Neural cell (in vitro differentiated cells): Measurements from ENCODE around the gene ZCCHC4. TPM values are rescaled to one million over a fixed set of nuclear protein-coding genes. Genes with fewer than 3 reads are reported as not detected.

Experiments
- H2AFZ ChIP-seq: fragments of 200-600, 300-800 bp; sonication (generic), shearing (Covaris generic); 2 replicates; pipeline ENCODE4 v1.6.0; 2014; ENCODE audit warnings: low read depth, mild to moderate bottlenecking, antibody characterized with exemption, low read length, moderate library complexity
- H3F3A ChIP-seq: fragments of 200-600 bp; shearing (Covaris generic); 2 replicates; pipeline ENCODE4 v1.6.1; 2016; ENCODE audit warnings: mild to moderate bottlenecking, moderate library complexity, mixed read lengths, antibody characterized with exemption, low read length; ENCODE audit not compliant: insufficient read depth, poor library complexity, severe bottlenecking
- H3K27ac ChIP-seq: fragments of 200-600, 300-800 bp; sonication (generic), shearing (Covaris generic); 2 replicates; pipeline ENCODE4 v1.5.1; 2014; ENCODE audit warnings: mild to moderate bottlenecking, low read length, moderate library complexity
- H3K27me3 ChIP-seq: fragments of 300-800, 200-600 bp; sonication (generic), shearing (Covaris generic); 2 replicates; pipeline ENCODE4 v1.6.0; 2014; ENCODE audit warnings: mild to moderate bottlenecking, low read depth, low read length, moderate library complexity; ENCODE audit not compliant: insufficient read depth
- H3K36me3 ChIP-seq: fragments of 300-800, 200-600 bp; sonication (generic), shearing (Covaris generic); 2 replicates; pipeline ENCODE4 v1.5.1; 2014; ENCODE audit warnings: mild to moderate bottlenecking, antibody characterized with exemption, low read length, moderate library complexity; ENCODE audit not compliant: insufficient read depth
- H3K4me2 ChIP-seq: fragments of 300-800, 200-600 bp; sonication (generic), shearing (Covaris generic); 2 replicates; pipeline ENCODE4 v1.6.0; 2014; ENCODE audit warnings: mild to moderate bottlenecking, low read length
- H3K4me3 ChIP-seq: fragments of 300-800, 200-600 bp; sonication (generic), shearing (Covaris generic); 2 replicates; pipeline ENCODE4 v1.5.1; 2014; ENCODE audit warnings: mild to moderate bottlenecking, low read length, moderate library complexity
- H3K79me2 ChIP-seq: fragments of 200-600 bp; shearing (Covaris generic); replicated peaks from 2 replicates; pipeline ENCODE4 v1.6.0; 2014; ENCODE audit warnings: mild to moderate bottlenecking, low read length, moderate library complexity; ENCODE audit not compliant: insufficient read depth
- H3K9ac ChIP-seq: fragments of 300-800, 200-600 bp; sonication (generic), shearing (Covaris generic); 2 replicates; pipeline ENCODE4 v1.6.1; 2016; ENCODE audit warnings: mild to moderate bottlenecking, low read length, mixed read lengths
- H3K9me2 ChIP-seq: fragments of 200-600 bp; shearing (Covaris generic); 2 replicates; pipeline ENCODE4 v1.6.1; 2016; ENCODE audit warnings: mild to moderate bottlenecking, low read length, mixed read lengths; ENCODE audit not compliant: insufficient read depth
- H3K9me3 ChIP-seq: fragments of 200-600, 300-800 bp; sonication (generic), shearing (Covaris generic); 2 replicates; pipeline ENCODE4 v1.6.1; 2016; ENCODE audit warnings: mild to moderate bottlenecking, mixed run types, low read length, moderate library complexity, mixed read lengths
- H4K20me1 ChIP-seq: fragments of 200-600 bp; shearing (Covaris generic); 2 replicates; pipeline ENCODE4 v1.6.1; 2016; ENCODE audit warnings: mild to moderate bottlenecking, mixed run types; ENCODE audit not compliant: insufficient read depth
- EP300 ChIP-seq: fragments of 450-650 bp; conservative IDR thresholded peaks from 2 replicates; pipeline ENCODE4 v1.6.1; 2014; ENCODE audit warnings: antibody characterized with exemption, mild to moderate bottlenecking, moderate library complexity; ENCODE audit not compliant: poor library complexity, severe bottlenecking
- EZH2 ChIP-seq: fragments of 200-600, 300-800 bp; shearing (Covaris generic), sonication (generic); IDR thresholded peaks from 2 replicates; pipeline ENCODE4 v1.6.1; 2014; ENCODE audit warnings: antibody characterized with exemption, low read length, borderline replicate concordance, mild to moderate bottlenecking; ENCODE audit not compliant: insufficient read depth, poor library complexity, severe bottlenecking
- MXI1 ChIP-seq: fragments of 450-650 bp; conservative IDR thresholded peaks from 2 replicates; pipeline ENCODE4 v1.6.1; 2014; ENCODE audit warnings: antibody characterized with exemption, mild to moderate bottlenecking; ENCODE audit not compliant: poor library complexity, severe bottlenecking
- POLR2AphosphoS5 ChIP-seq: IDR thresholded peaks from 2 replicates; pipeline ENCODE4 v1.6.1; 2012
- RAD21 ChIP-seq: fragments of 450-650 bp; conservative IDR thresholded peaks from 2 replicates; pipeline ENCODE4 v1.6.1; 2014; ENCODE audit warnings: antibody characterized with exemption, mild to moderate bottlenecking, moderate library complexity
- SMC3 ChIP-seq: fragments of 450-650 bp; conservative IDR thresholded peaks from 2 replicates; pipeline ENCODE4 v1.6.1; 2014; ENCODE audit warnings: antibody characterized with exemption, mild to moderate bottlenecking, moderate library complexity; ENCODE audit not compliant: poor library complexity
- TAF1 ChIP-seq: IDR thresholded peaks from 2 replicates; pipeline ENCODE4 v1.6.1; 2012; ENCODE audit warnings: low read depth
- polyA plus RNA-seq: library from polyadenylated mRNA; depleted of rRNA; stranded (reverse); fragments of >200 nt; gene quantifications from 2 replicates; pipeline ENCODE4 v1.2.3, GENCODE V29; 2014
- TF ChIP-seq, protein P1 (sequence below): IDR thresholded peaks from 2 replicates; pipeline ENCODE4 v1.6.1; 2012; ENCODE audit warnings: borderline replicate concordance
- TF ChIP-seq, protein P2 (sequence below): fragments of 450-650 bp; IDR thresholded peaks from 2 replicates; pipeline ENCODE4 v1.5.1; 2014; ENCODE audit warnings: antibody characterized with exemption, mild to moderate bottlenecking, moderate library complexity; ENCODE audit not compliant: poor library complexity, severe bottlenecking

Gene ZCCHC4
- polyA plus RNA-seq, 1 donor from 2014 or later, result 8.6 TPM

DNA sequence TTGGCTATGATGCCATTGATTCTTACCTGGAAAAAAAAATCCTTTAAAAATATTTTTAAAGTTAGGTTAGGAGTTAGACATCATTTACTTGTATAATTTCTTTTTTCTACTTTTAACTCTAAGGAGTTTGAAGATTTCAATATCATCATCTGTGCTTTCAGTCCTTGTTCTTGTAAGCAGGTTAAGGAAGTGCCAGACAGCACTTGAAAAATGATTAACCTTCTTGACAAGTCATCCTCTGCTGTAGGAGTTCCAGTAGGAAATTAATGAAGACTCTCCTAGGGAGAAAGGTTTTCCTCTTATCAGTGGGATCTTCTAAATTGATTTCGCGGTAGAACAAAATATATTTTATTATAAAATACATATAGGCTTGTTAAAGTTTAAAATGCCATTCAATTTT is 35.4 kb downstream of the ZCCHC4 start:
- Histone ChIP-seq H3K36me3 (no peaks in the 10 kb centered on the region), H4K20me1 (no peaks in the 10 kb centered on the region), H3F3A (no peaks in the 10 kb centered on the region), H2AFZ (no peak overlapping the region), H3K9me2 (no peaks in the 10 kb centered on the region), H3K4me3 (no peak overlapping the region), H3K27ac (no peak overlapping the region), H3K4me2 (no peak overlapping the region), H3K9me3 (no peaks in the 10 kb centered on the region), H3K79me2 (no peaks in the 10 kb centered on the region), H3K9ac (no peak overlapping the region), H3K27me3 (no peaks in the 10 kb centered on the region)
- TF ChIP-seq MXI1 (no peak), RAD21 (no peak), EZH2 (no peak), TAF1 (no peak), EP300 (no peak), SMC3 (no peak), POLR2AphosphoS5 (no peak)
- TF ChIP-seq, protein P1, sequence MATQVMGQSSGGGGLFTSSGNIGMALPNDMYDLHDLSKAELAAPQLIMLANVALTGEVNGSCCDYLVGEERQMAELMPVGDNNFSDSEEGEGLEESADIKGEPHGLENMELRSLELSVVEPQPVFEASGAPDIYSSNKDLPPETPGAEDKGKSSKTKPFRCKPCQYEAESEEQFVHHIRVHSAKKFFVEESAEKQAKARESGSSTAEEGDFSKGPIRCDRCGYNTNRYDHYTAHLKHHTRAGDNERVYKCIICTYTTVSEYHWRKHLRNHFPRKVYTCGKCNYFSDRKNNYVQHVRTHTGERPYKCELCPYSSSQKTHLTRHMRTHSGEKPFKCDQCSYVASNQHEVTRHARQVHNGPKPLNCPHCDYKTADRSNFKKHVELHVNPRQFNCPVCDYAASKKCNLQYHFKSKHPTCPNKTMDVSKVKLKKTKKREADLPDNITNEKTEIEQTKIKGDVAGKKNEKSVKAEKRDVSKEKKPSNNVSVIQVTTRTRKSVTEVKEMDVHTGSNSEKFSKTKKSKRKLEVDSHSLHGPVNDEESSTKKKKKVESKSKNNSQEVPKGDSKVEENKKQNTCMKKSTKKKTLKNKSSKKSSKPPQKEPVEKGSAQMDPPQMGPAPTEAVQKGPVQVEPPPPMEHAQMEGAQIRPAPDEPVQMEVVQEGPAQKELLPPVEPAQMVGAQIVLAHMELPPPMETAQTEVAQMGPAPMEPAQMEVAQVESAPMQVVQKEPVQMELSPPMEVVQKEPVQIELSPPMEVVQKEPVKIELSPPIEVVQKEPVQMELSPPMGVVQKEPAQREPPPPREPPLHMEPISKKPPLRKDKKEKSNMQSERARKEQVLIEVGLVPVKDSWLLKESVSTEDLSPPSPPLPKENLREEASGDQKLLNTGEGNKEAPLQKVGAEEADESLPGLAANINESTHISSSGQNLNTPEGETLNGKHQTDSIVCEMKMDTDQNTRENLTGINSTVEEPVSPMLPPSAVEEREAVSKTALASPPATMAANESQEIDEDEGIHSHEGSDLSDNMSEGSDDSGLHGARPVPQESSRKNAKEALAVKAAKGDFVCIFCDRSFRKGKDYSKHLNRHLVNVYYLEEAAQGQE, result no peak
- TF ChIP-seq, protein P2, sequence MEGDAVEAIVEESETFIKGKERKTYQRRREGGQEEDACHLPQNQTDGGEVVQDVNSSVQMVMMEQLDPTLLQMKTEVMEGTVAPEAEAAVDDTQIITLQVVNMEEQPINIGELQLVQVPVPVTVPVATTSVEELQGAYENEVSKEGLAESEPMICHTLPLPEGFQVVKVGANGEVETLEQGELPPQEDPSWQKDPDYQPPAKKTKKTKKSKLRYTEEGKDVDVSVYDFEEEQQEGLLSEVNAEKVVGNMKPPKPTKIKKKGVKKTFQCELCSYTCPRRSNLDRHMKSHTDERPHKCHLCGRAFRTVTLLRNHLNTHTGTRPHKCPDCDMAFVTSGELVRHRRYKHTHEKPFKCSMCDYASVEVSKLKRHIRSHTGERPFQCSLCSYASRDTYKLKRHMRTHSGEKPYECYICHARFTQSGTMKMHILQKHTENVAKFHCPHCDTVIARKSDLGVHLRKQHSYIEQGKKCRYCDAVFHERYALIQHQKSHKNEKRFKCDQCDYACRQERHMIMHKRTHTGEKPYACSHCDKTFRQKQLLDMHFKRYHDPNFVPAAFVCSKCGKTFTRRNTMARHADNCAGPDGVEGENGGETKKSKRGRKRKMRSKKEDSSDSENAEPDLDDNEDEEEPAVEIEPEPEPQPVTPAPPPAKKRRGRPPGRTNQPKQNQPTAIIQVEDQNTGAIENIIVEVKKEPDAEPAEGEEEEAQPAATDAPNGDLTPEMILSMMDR, result no peak

DNA sequence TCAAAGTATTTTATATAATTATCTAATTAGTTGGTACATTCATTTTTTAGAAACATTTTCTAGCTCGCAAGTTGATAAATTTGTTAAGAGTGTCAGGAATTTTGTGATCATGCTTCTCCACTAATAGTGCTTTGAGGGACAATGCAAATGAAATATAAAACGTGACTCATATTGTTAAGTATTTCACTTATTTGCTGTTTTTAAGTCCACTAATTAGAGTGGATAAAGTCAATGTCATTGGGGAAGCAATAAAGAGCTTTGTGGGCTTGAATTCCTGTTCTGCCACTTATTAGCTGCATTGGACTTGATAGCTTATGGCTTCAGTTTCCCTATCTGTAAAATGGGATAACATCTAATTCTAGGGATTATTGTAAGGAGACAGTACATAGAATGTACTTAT is 38.0 kb downstream of the ZCCHC4 start:
- H3K27ac ChIP-seq, result no peak overlapping the region
- H3K9me3 ChIP-seq, result no peaks in the 10 kb centered on the region
- no peaks in the 10 kb centered on the region for H3K79me2 ChIP-seq
- no peaks in the 10 kb centered on the region for H3F3A ChIP-seq
- H3K27me3 ChIP-seq, result no peaks in the 10 kb centered on the region
- H3K9me2 ChIP-seq, result no peaks in the 10 kb centered on the region
- H3K36me3 ChIP-seq, result no peaks in the 10 kb centered on the region
- no peaks in the 10 kb centered on the region for H4K20me1 ChIP-seq
- H3K9ac ChIP-seq, result no peak overlapping the region
- TF ChIP-seq EZH2, result no peak
- TF ChIP-seq, protein P1, result no peak
- TF ChIP-seq MXI1, result no peak
- TF ChIP-seq TAF1, result no peak
- no peak for TF ChIP-seq EP300
- no peak for TF ChIP-seq SMC3
- TF ChIP-seq, protein P2, result no peak
- no peak for TF ChIP-seq POLR2AphosphoS5
- TF ChIP-seq RAD21, result no peak
- no peak overlapping the region for H3K4me3 ChIP-seq
- no peak overlapping the region for H3K4me2 ChIP-seq
- H2AFZ ChIP-seq, result no peak overlapping the region
